ENCODE results near the gene PLCB2. TPM values are rescaled to one million over a fixed set of nuclear protein-coding genes. Genes with fewer than 3 reads are reported as not detected.

The PLCB2 gene
- total RNA-seq, 4 donors from 2014 or later, result 0.88 to 4.2 (median 2.3) TPM

GRCh38 chr15:40256638-40257235, 51.0 kb downstream of the PLCB2 start:
- WGBS, 2 donors, result 87 to 90% methylated on average over 17 of the region's 17 CpGs
- intact Hi-C loops (cut with DNase I; ENCODE audit: low total_unique reads), result no loop called here
- H3K4me3 ChIP-seq (ENCODE audit: low read depth, poor library complexity, severe bottlenecking), result no peak overlapping the region
- TF ChIP-seq POLR2A (IDR thresholded peaks at IDR 0.05) (no peak), CTCF (IDR thresholded peaks at IDR 0.05) (no peak)
- no peak for DNase-seq (ENCODE audit: low spot score in 2 of 2)

- TF ChIP-seq POLR2A (IDR thresholded peaks at IDR 0.05), result no peak
- DNase-seq (ENCODE audit: low spot score in 2 of 2), result no peak
- no peak overlapping the region for H3K4me3 ChIP-seq (ENCODE audit: low read depth, poor library complexity, severe bottlenecking)
- WGBS, 2 donors, result 81 to 90% methylated on average over 4 of the region's 4 CpGs
- intact Hi-C loops (cut with DNase I; ENCODE audit: low total_unique reads), result no loop called here
Observed at GRCh38 chr15:40255033-40255432, 52.7 kb downstream of the PLCB2 start.

- TF ChIP-seq CTCF (IDR thresholded peaks at IDR 0.05), result no peak
- TF ChIP-seq POLR2A (IDR thresholded peaks at IDR 0.05), result no peak
- H3K4me3 ChIP-seq (ENCODE audit: low read depth, poor library complexity, severe bottlenecking), result no peak overlapping the region
- no peak for DNase-seq (ENCODE audit: low spot score in 2 of 2)
- intact Hi-C loops (cut with DNase I; ENCODE audit: low total_unique reads), result no loop called here
- 97 to 100% methylated on average over 2 to 3 of the region's 3 CpGs for WGBS, 2 donors
Observed at GRCh38 chr15:40254452-40254851, 53.3 kb downstream of the PLCB2 start.

- WGBS, 2 donors, result 36 to 43% methylated on average over 16 to 25 of the region's 28 CpGs
- DNase-seq (ENCODE audit: low spot score in 2 of 2), result no peak
- peak overlapping the region; percentile 31 for H3K4me3 ChIP-seq (ENCODE audit: low read depth, poor library complexity, severe bottlenecking)
- TF ChIP-seq CTCF (IDR thresholded peaks at IDR 0.05), result no peak
- TF ChIP-seq POLR2A (IDR thresholded peaks at IDR 0.05), result no peak
- intact Hi-C loops (cut with DNase I; ENCODE audit: low total_unique reads), result no loop called here
Observed at GRCh38 chr15:40253167-40253790, 54.5 kb downstream of the PLCB2 start.

GRCh38 chr15:40252438-40253166, 55.1 kb downstream of the PLCB2 start:
- intact Hi-C loops (cut with DNase I; ENCODE audit: low total_unique reads), result no loop called here
- no peak for TF ChIP-seq POLR2A (IDR thresholded peaks at IDR 0.05)
- TF ChIP-seq CTCF (IDR thresholded peaks at IDR 0.05), result no peak
- no peak for DNase-seq (ENCODE audit: low spot score in 2 of 2)
- WGBS, 2 donors, result 0 to 2% methylated on average over 2 to 55 of the region's 82 CpGs
- peak overlapping the region; percentile 31 for H3K4me3 ChIP-seq (ENCODE audit: low read depth, poor library complexity, severe bottlenecking)

GRCh38 chr15:40252141-40252437, 55.6 kb downstream of the PLCB2 start:
- 9 to 40% methylated on average over 4 to 10 of the region's 27 CpGs for WGBS, 2 donors
- intact Hi-C loops (cut with DNase I; ENCODE audit: low total_unique reads), result no loop called here
- no peak overlapping the region for H3K4me3 ChIP-seq (ENCODE audit: low read depth, poor library complexity, severe bottlenecking)
- no peak for TF ChIP-seq CTCF (IDR thresholded peaks at IDR 0.05)
- TF ChIP-seq POLR2A (IDR thresholded peaks at IDR 0.05), result no peak
- DNase-seq (ENCODE audit: low spot score in 2 of 2), result no peak

Measured in lower leg skin (tissue), 4 donors.